K562 (cell line): Measurements from ENCODE around the gene RNF145. TPM values are rescaled to one million over a fixed set of nuclear protein-coding genes. Genes with fewer than 3 reads are reported as not detected.

Experiments used
- EWSR1 ChIP-seq: fragments of 450-650 bp; IDR thresholded peaks from 2 replicates; pipeline ENCODE4 v1.6.1; 2018; ENCODE audit warnings: borderline replicate concordance, mild to moderate bottlenecking, low read depth, moderate library complexity; ENCODE audit not compliant: partially characterized antibody
- HNRNPLL ChIP-seq: fragments of 200-400 bp; formaldehyde crosslinking; IDR thresholded peaks from 2 replicates; pipeline ENCODE4 v1.6.1; 2017; ENCODE audit warnings: low read length, low read depth, mild to moderate bottlenecking; ENCODE audit not compliant: poor library complexity, severe bottlenecking
- KLF13 ChIP-seq: fragments of 450-650 bp; IDR thresholded peaks from 2 replicates; pipeline ENCODE4 v1.6.1; 2016; ENCODE audit warnings: missing genetic modification characterization, low read depth, mild to moderate bottlenecking, missing compliant biosample characterization, moderate library complexity, borderline replicate concordance
- MED1 ChIP-seq: sonication (generic); formaldehyde crosslinking; IDR thresholded peaks from 2 replicates; pipeline ENCODE4 v1.8.1; 2023; ENCODE audit warnings: missing genetic modification reagents, borderline replicate concordance
- NBN ChIP-seq: fragments of 450-650 bp; IDR thresholded peaks from 2 replicates; pipeline ENCODE4 v1.6.1; 2016; ENCODE audit warnings: low read depth, mild to moderate bottlenecking
- NCOA6 ChIP-seq: fragments of 450-650 bp; IDR thresholded peaks from 2 replicates; pipeline ENCODE4 v1.6.1; 2017; ENCODE audit warnings: mild to moderate bottlenecking
- NFIC ChIP-seq: fragments of 450-650 bp; IDR thresholded peaks from 2 replicates; pipeline ENCODE4 v1.6.1; 2017; ENCODE audit warnings: mild to moderate bottlenecking, inconsistent platforms
- NR2C1 ChIP-seq, 2 experiments: fragments of 450-650 bp; IDR thresholded peaks; 2 replicates each; pipeline ENCODE4 v1.6.1; 2017; ENCODE audit warnings: mild to moderate bottlenecking in 2 of 2, antibody characterized with exemption in 1 of 2, inconsistent platforms in 1 of 2, missing compliant biosample characterization in 1 of 2, missing genetic modification characterization in 1 of 2
- PHB ChIP-seq: fragments of 250-450 bp; sonication (Bioruptor Pico); IDR thresholded peaks from 2 replicates; pipeline ENCODE4 v1.5.0; 2021
- POLR3A ChIP-seq: IDR thresholded peaks from 2 replicates; pipeline ENCODE4 v1.6.1; 2011; ENCODE audit warnings: borderline replicate concordance, mild to moderate bottlenecking, moderate library complexity; ENCODE audit not compliant: insufficient read length, insufficient read depth; ENCODE audit errors: extremely low read depth
- RNF2 ChIP-seq: sonication (generic); IDR thresholded peaks from 2 replicates; pipeline ENCODE4 v1.6.1; 2016
- ZNF174 ChIP-seq: fragments of 250-450 bp; sonication (Bioruptor Pico); IDR thresholded peaks from 2 replicates; pipeline ENCODE4 v1.4.0; 2020; ENCODE audit warnings: mild to moderate bottlenecking
- ZNF431 ChIP-seq: sonication (generic); formaldehyde crosslinking; IDR thresholded peaks from 2 replicates; pipeline ENCODE4 v1.8.0; 2022; ENCODE audit warnings: mild to moderate bottlenecking, missing genetic modification reagents
- ZNF589 ChIP-seq: fragments of 200-800 bp; sonication (Bioruptor generic); IDR thresholded peaks from 2 replicates; pipeline ENCODE4 v1.6.1; 2016; ENCODE audit warnings: low read depth, missing genetic modification characterization, missing compliant biosample characterization
- polyA plus RNA-seq, 8 experiments: library from polyadenylated mRNA; depleted of rRNA in 4 of 8; stranded (reverse) in 5 of 8; unstranded in 3 of 8; fragments of >200 nt; fragmentation: Nextera tagmentation in 2 of 8; fragmentation: Illumina TruSeq in 1 of 8; extraction: Ambion mirVana in 2 of 8; extraction: Trizol in 1 of 8; gene quantifications; 2 replicates each; pipeline versions ENCODE4 v1.2.1 to v1.2.3, GENCODE V29; 2011 to 2014; ENCODE audit warnings: inconsistent platforms in 1 of 8, missing spikeins in 1 of 8
- total RNA-seq, 7 experiments: library from RNA; depleted of rRNA in 6 of 7; stranded (reverse); fragments of >200 nt in 6 of 7; fragmentation: Illumina TruSeq in 2 of 7; extraction: Trizol in 2 of 7; gene quantifications; 2 replicates each; pipeline versions ENCODE4 v1.2.1 to v1.2.3, GENCODE V29; 2011 to 2021; ENCODE audit warnings: low replicate concordance in 1 of 7
- TF ChIP-seq, protein P1 (sequence below): fragments of 150-350 bp; conservative IDR thresholded peaks from 2 replicates; pipeline ENCODE4 v1.6.1; 2014; ENCODE audit warnings: low read length
- TF ChIP-seq, protein P2 (sequence below): fragments of 250-450 bp; sonication (Bioruptor Pico); IDR thresholded peaks from 2 replicates; pipeline ENCODE4 v1.4.0; 2020; ENCODE audit warnings: mild to moderate bottlenecking, moderate library complexity, borderline replicate concordance
- TF ChIP-seq, protein P3 (sequence below): fragments of 250-450 bp; sonication (Bioruptor Pico); IDR thresholded peaks from 2 replicates; pipeline ENCODE4 v1.8.0; 2022; ENCODE audit warnings: inconsistent platforms
- TF ChIP-seq, protein P4 (sequence below): IDR thresholded peaks from 3 replicates; pipeline ENCODE4 v1.6.1; 2011; ENCODE audit warnings: borderline replicate concordance, mild to moderate bottlenecking, moderate library complexity; ENCODE audit not compliant: insufficient read length; ENCODE audit errors: extremely low read depth

Gene RNF145
- total and polyA plus RNA-seq, 9 of the 15 experiments (the other 6 are each of a cell fraction or from before 2014, with no cell fraction given) = 13.6 to 40.7 (median 25.4) TPM

DNA sequence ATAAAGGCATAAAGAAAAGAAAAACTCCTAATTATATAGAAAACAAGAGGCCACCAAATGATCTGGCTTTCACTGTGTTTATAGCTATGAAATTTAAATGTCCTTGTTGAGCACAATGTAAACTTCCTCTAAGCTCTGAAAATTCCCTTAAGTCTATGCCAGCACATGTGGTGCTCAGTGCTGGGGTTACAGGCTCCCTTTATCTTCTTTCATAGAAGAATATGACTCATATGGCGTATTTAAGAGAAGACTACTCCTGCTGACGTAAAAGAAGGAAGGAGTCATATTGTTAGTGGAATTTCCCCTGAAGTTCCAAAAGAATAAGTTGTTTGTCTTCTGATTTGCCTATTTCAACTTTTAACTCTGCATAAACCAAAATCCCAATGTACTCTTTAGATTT is 30.4 kb downstream of the RNF145 start (continued):
- TF ChIP-seq, protein P1, sequence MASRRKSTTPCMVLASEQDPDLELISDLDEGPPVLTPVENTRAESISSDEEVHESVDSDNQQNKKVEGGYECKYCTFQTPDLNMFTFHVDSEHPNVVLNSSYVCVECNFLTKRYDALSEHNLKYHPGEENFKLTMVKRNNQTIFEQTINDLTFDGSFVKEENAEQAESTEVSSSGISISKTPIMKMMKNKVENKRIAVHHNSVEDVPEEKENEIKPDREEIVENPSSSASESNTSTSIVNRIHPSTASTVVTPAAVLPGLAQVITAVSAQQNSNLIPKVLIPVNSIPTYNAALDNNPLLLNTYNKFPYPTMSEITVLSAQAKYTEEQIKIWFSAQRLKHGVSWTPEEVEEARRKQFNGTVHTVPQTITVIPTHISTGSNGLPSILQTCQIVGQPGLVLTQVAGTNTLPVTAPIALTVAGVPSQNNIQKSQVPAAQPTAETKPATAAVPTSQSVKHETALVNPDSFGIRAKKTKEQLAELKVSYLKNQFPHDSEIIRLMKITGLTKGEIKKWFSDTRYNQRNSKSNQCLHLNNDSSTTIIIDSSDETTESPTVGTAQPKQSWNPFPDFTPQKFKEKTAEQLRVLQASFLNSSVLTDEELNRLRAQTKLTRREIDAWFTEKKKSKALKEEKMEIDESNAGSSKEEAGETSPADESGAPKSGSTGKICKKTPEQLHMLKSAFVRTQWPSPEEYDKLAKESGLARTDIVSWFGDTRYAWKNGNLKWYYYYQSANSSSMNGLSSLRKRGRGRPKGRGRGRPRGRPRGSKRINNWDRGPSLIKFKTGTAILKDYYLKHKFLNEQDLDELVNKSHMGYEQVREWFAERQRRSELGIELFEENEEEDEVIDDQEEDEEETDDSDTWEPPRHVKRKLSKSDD = no peak
- no peak for TF ChIP-seq NCOA6
- no peak for TF ChIP-seq ZNF589 (CRISPR knock-in tag)
- no peak for TF ChIP-seq ZNF431 (CRISPR knock-in tag)
- TF ChIP-seq NBN = no peak
- TF ChIP-seq, protein P2, sequence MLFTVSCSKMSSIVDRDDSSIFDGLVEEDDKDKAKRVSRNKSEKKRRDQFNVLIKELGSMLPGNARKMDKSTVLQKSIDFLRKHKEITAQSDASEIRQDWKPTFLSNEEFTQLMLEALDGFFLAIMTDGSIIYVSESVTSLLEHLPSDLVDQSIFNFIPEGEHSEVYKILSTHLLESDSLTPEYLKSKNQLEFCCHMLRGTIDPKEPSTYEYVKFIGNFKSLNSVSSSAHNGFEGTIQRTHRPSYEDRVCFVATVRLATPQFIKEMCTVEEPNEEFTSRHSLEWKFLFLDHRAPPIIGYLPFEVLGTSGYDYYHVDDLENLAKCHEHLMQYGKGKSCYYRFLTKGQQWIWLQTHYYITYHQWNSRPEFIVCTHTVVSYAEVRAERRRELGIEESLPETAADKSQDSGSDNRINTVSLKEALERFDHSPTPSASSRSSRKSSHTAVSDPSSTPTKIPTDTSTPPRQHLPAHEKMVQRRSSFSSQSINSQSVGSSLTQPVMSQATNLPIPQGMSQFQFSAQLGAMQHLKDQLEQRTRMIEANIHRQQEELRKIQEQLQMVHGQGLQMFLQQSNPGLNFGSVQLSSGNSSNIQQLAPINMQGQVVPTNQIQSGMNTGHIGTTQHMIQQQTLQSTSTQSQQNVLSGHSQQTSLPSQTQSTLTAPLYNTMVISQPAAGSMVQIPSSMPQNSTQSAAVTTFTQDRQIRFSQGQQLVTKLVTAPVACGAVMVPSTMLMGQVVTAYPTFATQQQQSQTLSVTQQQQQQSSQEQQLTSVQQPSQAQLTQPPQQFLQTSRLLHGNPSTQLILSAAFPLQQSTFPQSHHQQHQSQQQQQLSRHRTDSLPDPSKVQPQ = no peak
- no peak for TF ChIP-seq EWSR1
- no peak for TF ChIP-seq KLF13
- TF ChIP-seq NFIC = no peak
- TF ChIP-seq ZNF174 = no peak
- TF ChIP-seq RNF2 = no peak; the same call in 1 of the 2 replicates
- TF ChIP-seq, protein P3, sequence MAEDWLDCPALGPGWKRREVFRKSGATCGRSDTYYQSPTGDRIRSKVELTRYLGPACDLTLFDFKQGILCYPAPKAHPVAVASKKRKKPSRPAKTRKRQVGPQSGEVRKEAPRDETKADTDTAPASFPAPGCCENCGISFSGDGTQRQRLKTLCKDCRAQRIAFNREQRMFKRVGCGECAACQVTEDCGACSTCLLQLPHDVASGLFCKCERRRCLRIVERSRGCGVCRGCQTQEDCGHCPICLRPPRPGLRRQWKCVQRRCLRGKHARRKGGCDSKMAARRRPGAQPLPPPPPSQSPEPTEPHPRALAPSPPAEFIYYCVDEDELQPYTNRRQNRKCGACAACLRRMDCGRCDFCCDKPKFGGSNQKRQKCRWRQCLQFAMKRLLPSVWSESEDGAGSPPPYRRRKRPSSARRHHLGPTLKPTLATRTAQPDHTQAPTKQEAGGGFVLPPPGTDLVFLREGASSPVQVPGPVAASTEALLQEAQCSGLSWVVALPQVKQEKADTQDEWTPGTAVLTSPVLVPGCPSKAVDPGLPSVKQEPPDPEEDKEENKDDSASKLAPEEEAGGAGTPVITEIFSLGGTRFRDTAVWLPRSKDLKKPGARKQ (CRISPR knock-in tag) = no peak
- TF ChIP-seq POLR3A = no peak
- TF ChIP-seq, protein P4, sequence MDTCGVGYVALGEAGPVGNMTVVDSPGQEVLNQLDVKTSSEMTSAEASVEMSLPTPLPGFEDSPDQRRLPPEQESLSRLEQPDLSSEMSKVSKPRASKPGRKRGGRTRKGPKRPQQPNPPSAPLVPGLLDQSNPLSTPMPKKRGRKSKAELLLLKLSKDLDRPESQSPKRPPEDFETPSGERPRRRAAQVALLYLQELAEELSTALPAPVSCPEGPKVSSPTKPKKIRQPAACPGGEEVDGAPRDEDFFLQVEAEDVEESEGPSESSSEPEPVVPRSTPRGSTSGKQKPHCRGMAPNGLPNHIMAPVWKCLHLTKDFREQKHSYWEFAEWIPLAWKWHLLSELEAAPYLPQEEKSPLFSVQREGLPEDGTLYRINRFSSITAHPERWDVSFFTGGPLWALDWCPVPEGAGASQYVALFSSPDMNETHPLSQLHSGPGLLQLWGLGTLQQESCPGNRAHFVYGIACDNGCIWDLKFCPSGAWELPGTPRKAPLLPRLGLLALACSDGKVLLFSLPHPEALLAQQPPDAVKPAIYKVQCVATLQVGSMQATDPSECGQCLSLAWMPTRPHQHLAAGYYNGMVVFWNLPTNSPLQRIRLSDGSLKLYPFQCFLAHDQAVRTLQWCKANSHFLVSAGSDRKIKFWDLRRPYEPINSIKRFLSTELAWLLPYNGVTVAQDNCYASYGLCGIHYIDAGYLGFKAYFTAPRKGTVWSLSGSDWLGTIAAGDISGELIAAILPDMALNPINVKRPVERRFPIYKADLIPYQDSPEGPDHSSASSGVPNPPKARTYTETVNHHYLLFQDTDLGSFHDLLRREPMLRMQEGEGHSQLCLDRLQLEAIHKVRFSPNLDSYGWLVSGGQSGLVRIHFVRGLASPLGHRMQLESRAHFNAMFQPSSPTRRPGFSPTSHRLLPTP = no peak
- no peak for TF ChIP-seq MED1 (CRISPR knock-in tag)
- TF ChIP-seq PHB = no peak
- TF ChIP-seq NR2C1 (IDR thresholded peaks at IDR 0.05) = no peak
- TF ChIP-seq NR2C1 (tag; IDR thresholded peaks at IDR 0.05) = no peak
- no peak for TF ChIP-seq HNRNPLL
